Right lobe of liver (tissue), 6 donors: ENCODE results near the gene PAQR8. TPM values are rescaled to one million over a fixed set of nuclear protein-coding genes. Genes with fewer than 3 reads are reported as not detected.

ENCODE experiments used
- ATAC-seq, 4 donors: fragments of 200-7000 bp; cut with Tn5 transposase; one replicate each; pipeline ENCODE4 v1.9.1; 2020; ENCODE audit warnings: mild to moderate bottlenecking in 4 of 4, moderate library complexity in 4 of 4
- DNase-seq, 3 donors: peaks; one replicate each; pipeline ENCODE4 v3.0.0-alpha.2; 2020
- H3K27ac ChIP-seq, 3 donors: fragments of 200-600 bp; one replicate each; pipeline ENCODE4 v1.8.0; 2022
- H3K27me3 ChIP-seq, 2 donors: fragments of 200-600 bp; one replicate each; pipeline ENCODE4 v1.8.0; 2022
- H3K36me3 ChIP-seq, 4 donors: fragments of 200-600 bp; sonication (generic) in 1 of 4; one replicate each; pipeline versions ENCODE4 v1.5.1 to v1.8.0; 2017 to 2022; ENCODE audit warnings: control low read depth in 1 of 4
- H3K4me1 ChIP-seq, 4 donors: fragments of 200-600 bp; sonication (generic) in 1 of 4; one replicate each; pipeline versions ENCODE4 v1.5.1 to v1.8.0; 2017 to 2022; ENCODE audit warnings: control low read depth in 1 of 4
- H3K4me3 ChIP-seq, 3 donors: fragments of 200-600 bp; one replicate each; pipeline ENCODE4 v1.8.0; 2022
- H3K9me3 ChIP-seq, 4 donors: fragments of 200-600 bp; sonication (generic) in 1 of 4; one replicate each; pipeline versions ENCODE4 v1.5.1 to v1.8.0; 2017 to 2022; ENCODE audit warnings: control low read depth in 1 of 4
- POLR2A ChIP-seq: fragments of 450-650 bp; IDR thresholded peaks from one replicate; pipeline ENCODE4 v1.6.1; 2017; ENCODE audit warnings: antibody characterized with exemption, mild to moderate bottlenecking
- WGBS: methylation state at CpG from one replicate; pipeline ENCODE4 v1.1.6; 2018; ENCODE audit warnings: low coverage, low lambda C conversion rate; ENCODE audit not compliant: insufficient coverage; ENCODE audit errors: missing lambda C conversion rate; 5-methylcytosine and 5-hydroxymethylcytosine counted together
- intact Hi-C, 2 donors: fragments of 100-400 bp; cut with DNase I; formaldehyde crosslinking; loops; one replicate each; pipeline versions ENCODE4 v1.11.2 to v1.14.1; 2022
- total RNA-seq, 6 experiments: library from RNA; depleted of rRNA in 2 of 6; stranded (reverse); fragments of >200 nt in 2 of 6; fragmentation: NEBNext Ultra II Directional in 3 of 6; extraction: Animal tissue kit (Norgen Biotek cat#: 25700) in 3 of 6; gene quantifications; one replicate each; pipeline versions ENCODE4 v1.1.0 to v1.2.4, GENCODE V29; 2016 to 2023
- TF ChIP-seq, protein P1 (sequence below), 4 donors: fragments of 200-600 bp in 3 of 4; fragments of 450-650 bp in 1 of 4; IDR thresholded peaks; one replicate each; pipeline versions ENCODE4 v1.5.1 to v1.8.0; 2016 to 2022; ENCODE audit warnings: antibody characterized with exemption in 4 of 4, mild to moderate bottlenecking in 2 of 4
- donor health status: DM: no; HTN: yes; CAD: no.
- donor health status: DM: no; HTN: no; CAD: no.
- donor health status: DM: no; HTN: no; CAD: no.
- donor health status: DM: no; HTN: yes; CAD: no.
- donor health status: DM: no; HTN: yes; CAD: no.

PAQR8 gene
- total RNA-seq, 6 experiments from 2014 or later = 0.29 to 1.5 (median 0.77) TPM

- intact Hi-C loops = no loop called here
- ATAC-seq (peak; percentile 26 to 68 (median 40)), DNase-seq (peak; percentile 32 to 69 (median 55))
- Histone ChIP-seq H3K27me3 (no peaks in the 10 kb centered on the region), H3K27ac (no peak overlapping the region), H3K9me3 (no peaks in the 10 kb centered on the region), H3K4me3 (peak overlapping the region; percentile 56 to 72 (median 65)), H3K4me1 (peaks cover 0 to 12% (median 3%) of the 10 kb centered on the region in 4 donors), H3K36me3 (no peaks in the 10 kb centered on the region)
- TF ChIP-seq, protein P1, sequence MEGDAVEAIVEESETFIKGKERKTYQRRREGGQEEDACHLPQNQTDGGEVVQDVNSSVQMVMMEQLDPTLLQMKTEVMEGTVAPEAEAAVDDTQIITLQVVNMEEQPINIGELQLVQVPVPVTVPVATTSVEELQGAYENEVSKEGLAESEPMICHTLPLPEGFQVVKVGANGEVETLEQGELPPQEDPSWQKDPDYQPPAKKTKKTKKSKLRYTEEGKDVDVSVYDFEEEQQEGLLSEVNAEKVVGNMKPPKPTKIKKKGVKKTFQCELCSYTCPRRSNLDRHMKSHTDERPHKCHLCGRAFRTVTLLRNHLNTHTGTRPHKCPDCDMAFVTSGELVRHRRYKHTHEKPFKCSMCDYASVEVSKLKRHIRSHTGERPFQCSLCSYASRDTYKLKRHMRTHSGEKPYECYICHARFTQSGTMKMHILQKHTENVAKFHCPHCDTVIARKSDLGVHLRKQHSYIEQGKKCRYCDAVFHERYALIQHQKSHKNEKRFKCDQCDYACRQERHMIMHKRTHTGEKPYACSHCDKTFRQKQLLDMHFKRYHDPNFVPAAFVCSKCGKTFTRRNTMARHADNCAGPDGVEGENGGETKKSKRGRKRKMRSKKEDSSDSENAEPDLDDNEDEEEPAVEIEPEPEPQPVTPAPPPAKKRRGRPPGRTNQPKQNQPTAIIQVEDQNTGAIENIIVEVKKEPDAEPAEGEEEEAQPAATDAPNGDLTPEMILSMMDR (IDR thresholded peaks at IDR 0.05) = no peak
- no peak for TF ChIP-seq POLR2A
- 15% methylated on average over 4 of the region's 8 CpGs for WGBS
Measured at GRCh38 chr6:52363228-52363867, 1.4 kb downstream of the PAQR8 start.

- TF ChIP-seq POLR2A = no peak
- TF ChIP-seq, protein P1 (IDR thresholded peaks at IDR 0.05) = no peak
- Histone ChIP-seq H3K27me3 (no peaks in the 10 kb centered on the region), H3K9me3 (no peaks in the 10 kb centered on the region), H3K4me1 (peaks cover 0 to 19% (median 3%) of the 10 kb centered on the region in 4 donors), H3K4me3 (no peak overlapping the region), H3K36me3 (no peaks in the 10 kb centered on the region), H3K27ac (no peak overlapping the region)
- intact Hi-C loops = no loop called here
- no peak for DNase-seq
- WGBS = 83% methylated on average over 5 of the region's 5 CpGs
- ATAC-seq = no peak
Measured at GRCh38 chr6:52364480-52365166, 2.7 kb downstream of the PAQR8 start.

- Histone ChIP-seq H3K4me3 (no peak overlapping the region), H3K9me3 (no peaks in the 10 kb centered on the region), H3K4me1 (peaks cover 0 to 22% (median 3%) of the 10 kb centered on the region in 4 donors), H3K36me3 (no peaks in the 10 kb centered on the region), H3K27ac (no peak overlapping the region), H3K27me3 (no peaks in the 10 kb centered on the region)
- ATAC-seq (no peak), DNase-seq (no peak)
- 94% methylated on average over 4 of the region's 4 CpGs for WGBS
- intact Hi-C loops = no loop called here
- no peak for TF ChIP-seq POLR2A
- TF ChIP-seq, protein P1 (IDR thresholded peaks at IDR 0.05) = no peak
Measured at GRCh38 chr6:52365317-52365716, 3.4 kb downstream of the PAQR8 start.

- ATAC-seq (no peak), DNase-seq (no peak)
- Histone ChIP-seq H3K4me3 (no peak overlapping the region), H3K27ac (no peak overlapping the region), H3K36me3 (no peaks in the 10 kb centered on the region), H3K9me3 (no peaks in the 10 kb centered on the region), H3K4me1 (peaks cover 0 to 22% (median 3%) of the 10 kb centered on the region in 4 donors), H3K27me3 (no peaks in the 10 kb centered on the region)
- TF ChIP-seq, protein P1 (IDR thresholded peaks at IDR 0.05) = no peak
- no peak for TF ChIP-seq POLR2A
- intact Hi-C loops = no loop called here
- WGBS = 33% methylated on average over 3 of the region's 3 CpGs
Measured at GRCh38 chr6:52365866-52366540, 4.1 kb downstream of the PAQR8 start.
